Mesendoderm (in vitro differentiated cells): ENCODE results near the gene ATP6V0E1.
"Not testable (repeated sequence)": the region's sequence is repeated elsewhere in the genome, so short reads cannot be mapped to it uniquely, and the experiment has no call there.

ENCODE experiments used
- DNase-seq: peaks from one replicate; pipeline ENCODE4 v3.0.0; 2013
- H2AK5ac ChIP-seq: 2 replicates; pipeline ENCODE4 v1.6.1; 2013; ENCODE audit warnings: low read length, inconsistent platforms
- H2BK120ac ChIP-seq: 2 replicates; pipeline ENCODE4 v1.6.1; 2013; ENCODE audit warnings: low read depth, mild to moderate bottlenecking, low read length, moderate library complexity, mixed read lengths
- H2BK15ac ChIP-seq: replicated peaks from 2 replicates; pipeline ENCODE4 v1.6.1; 2013; ENCODE audit warnings: low read depth, mild to moderate bottlenecking, moderate library complexity
- H2BK5ac ChIP-seq: 2 replicates; pipeline ENCODE4 v1.6.1; 2013; ENCODE audit warnings: low read length, inconsistent platforms
- H3K18ac ChIP-seq: 2 replicates; pipeline ENCODE4 v1.6.1; 2013; ENCODE audit warnings: mild to moderate bottlenecking, low read length, mixed read lengths
- H3K23ac ChIP-seq: one replicate; pipeline ENCODE4 v1.6.1; 2013; ENCODE audit warnings: low read length
- H3K27ac ChIP-seq: 2 replicates; pipeline ENCODE4 v1.5.1; 2013; ENCODE audit warnings: low read depth, mild to moderate bottlenecking, inconsistent platforms, low read length, moderate library complexity
- H3K27me3 ChIP-seq: 2 replicates; pipeline ENCODE4 v1.6.1; 2013; ENCODE audit warnings: low read length, control low read depth, mild to moderate bottlenecking, inconsistent platforms; ENCODE audit not compliant: insufficient read depth, poor library complexity
- H3K36me3 ChIP-seq: 2 replicates; pipeline ENCODE4 v1.6.1; 2013; ENCODE audit warnings: low read length, inconsistent platforms; ENCODE audit not compliant: control insufficient read depth, insufficient read depth
- H3K4ac ChIP-seq: one replicate; pipeline ENCODE4 v1.6.1; 2013; ENCODE audit warnings: low read depth, mild to moderate bottlenecking, low read length, moderate library complexity
- H3K4me1 ChIP-seq: 2 replicates; pipeline ENCODE4 v1.6.1; 2013; ENCODE audit warnings: low read depth, low read length, inconsistent platforms; ENCODE audit not compliant: control insufficient read depth
- H3K4me2 ChIP-seq: 2 replicates; pipeline ENCODE4 v1.6.1; 2013; ENCODE audit warnings: low read length
- H3K4me3 ChIP-seq: 2 replicates; pipeline ENCODE4 v1.5.1; 2013; ENCODE audit warnings: mild to moderate bottlenecking, low read length
- H3K56ac ChIP-seq: one replicate; pipeline ENCODE4 v1.6.1; 2013; ENCODE audit warnings: low read length
- H3K79me1 ChIP-seq: 2 replicates; pipeline ENCODE4 v1.6.1; 2013; ENCODE audit warnings: low read length, inconsistent platforms
- H3K79me2 ChIP-seq: 2 replicates; pipeline ENCODE4 v1.6.1; 2013; ENCODE audit warnings: mild to moderate bottlenecking, low read length; ENCODE audit not compliant: control insufficient read depth, insufficient read depth
- H3K9ac ChIP-seq: 2 replicates; pipeline ENCODE4 v1.6.1; 2013; ENCODE audit warnings: low read length, inconsistent platforms
- H4K5ac ChIP-seq: one replicate; pipeline ENCODE4 v1.6.1; 2013; ENCODE audit warnings: low read length
- H4K8ac ChIP-seq: one replicate; pipeline ENCODE4 v1.6.1; 2013; ENCODE audit warnings: low read depth, mild to moderate bottlenecking, control low read depth, low read length, moderate library complexity
- WGBS: extraction: QIAGEN DNeasy Blood & Tissue Kit; methylation state at CpG from one replicate; pipeline ENCODE4 v1.1.7; 2013; ENCODE audit warnings: low lambda C conversion rate, missing lambda C conversion rate; ENCODE audit not compliant: insufficient coverage; ENCODE audit errors: extremely low coverage; 5-methylcytosine and 5-hydroxymethylcytosine counted together

ATP6V0E1 gene

DNA sequence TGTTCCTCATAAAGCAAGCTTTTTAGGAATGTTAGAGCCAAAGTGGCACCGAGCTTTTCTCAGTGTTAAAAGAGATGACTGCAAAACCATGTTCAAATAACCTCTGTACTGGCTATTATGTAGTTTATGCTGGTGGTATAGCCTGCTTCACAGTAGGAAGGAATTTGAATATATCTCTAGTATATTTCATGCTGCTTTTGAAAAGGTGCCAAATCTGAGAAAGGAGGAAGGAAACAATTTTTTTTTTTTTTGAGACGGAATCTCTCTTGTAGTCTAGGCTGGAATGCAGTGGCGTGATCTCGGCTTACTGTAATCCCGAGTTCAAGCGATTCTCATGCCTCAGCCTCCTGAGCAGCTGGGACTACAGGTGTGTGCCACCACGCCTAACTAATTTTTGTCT lies 86.1 kb downstream of the ATP6V0E1 start:
- Histone ChIP-seq H3K4me2 (no peak overlapping the region), H3K79me2 (no peaks in the 10 kb centered on the region), H3K27ac (no peak overlapping the region), H3K23ac (no peak overlapping the region), H3K79me1 (no peaks in the 10 kb centered on the region), H4K8ac (no peak overlapping the region), H2BK120ac (no peak overlapping the region), H3K4me1 (no peaks in the 10 kb centered on the region), H2AK5ac (no peak overlapping the region), H3K56ac (no peak overlapping the region), H4K5ac (no peak overlapping the region), H2BK15ac (no peak overlapping the region), H3K18ac (no peak overlapping the region), H3K4me3 (no peak overlapping the region), H2BK5ac (no peak overlapping the region), H3K9ac (no peak overlapping the region), H3K4ac (no peak overlapping the region), H3K27me3 (no peaks in the 10 kb centered on the region), H3K36me3 (no peaks in the 10 kb centered on the region)
- no CpG with 5 or more reads among the region's 7 CpGs for WGBS
- DNase-seq: no peak

DNA sequence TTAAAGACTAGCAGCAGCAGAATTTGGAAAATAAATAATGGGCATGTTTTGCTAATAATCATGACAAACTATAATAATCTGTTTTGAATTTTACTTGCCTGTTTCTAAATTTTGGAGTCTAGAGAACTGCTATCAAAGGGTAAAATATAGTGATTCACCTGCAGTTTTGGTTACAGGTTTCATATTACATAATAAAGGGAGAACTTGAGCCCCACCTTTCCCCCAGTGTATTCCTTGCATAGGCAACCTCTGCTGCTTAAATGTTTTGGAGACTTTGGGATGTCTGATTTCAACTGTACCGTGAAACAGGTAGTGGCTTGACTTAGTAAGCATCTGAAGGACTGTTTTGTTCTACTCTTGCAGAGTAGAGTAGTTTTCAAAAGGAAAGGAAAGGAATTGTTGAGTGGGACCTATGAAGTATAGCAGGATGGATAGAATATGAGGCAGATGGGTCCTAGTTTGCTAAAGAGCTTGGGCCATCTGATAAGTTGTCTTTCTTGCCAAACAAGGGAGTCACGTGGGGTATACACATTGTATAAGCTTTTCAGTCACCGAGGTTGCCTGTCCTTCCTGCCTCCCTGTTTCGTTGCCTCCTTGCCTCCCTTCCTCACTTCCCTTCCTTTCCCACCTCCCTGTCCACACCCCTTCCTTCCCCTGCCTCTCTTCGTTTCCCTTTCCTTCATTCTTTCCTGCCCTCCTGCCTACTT lies 91.7 kb downstream of the ATP6V0E1 start:
- no peak for DNase-seq
- no peak overlapping the region for H3K4ac ChIP-seq
- H3K4me2 ChIP-seq: no peak overlapping the region
- H3K79me1 ChIP-seq: no peaks in the 10 kb centered on the region
- no peaks in the 10 kb centered on the region for H3K27me3 ChIP-seq
- no peak overlapping the region for H4K8ac ChIP-seq
- no peaks in the 10 kb centered on the region for H3K4me1 ChIP-seq
- no peak overlapping the region for H2BK5ac ChIP-seq
- no peak overlapping the region for H2BK120ac ChIP-seq
- no peak overlapping the region for H3K27ac ChIP-seq
- no peak overlapping the region for H3K9ac ChIP-seq
- no CpG with 5 or more reads among the region's 5 CpGs for WGBS
- H2BK15ac ChIP-seq: no peak overlapping the region
- no peak overlapping the region for H3K4me3 ChIP-seq
- no peak overlapping the region for H3K56ac ChIP-seq
- H3K18ac ChIP-seq: no peak overlapping the region
- no peaks in the 10 kb centered on the region for H3K79me2 ChIP-seq
- H3K23ac ChIP-seq: no peak overlapping the region
- no peak overlapping the region for H4K5ac ChIP-seq
- H3K36me3 ChIP-seq: no peaks in the 10 kb centered on the region
- H2AK5ac ChIP-seq: no peak overlapping the region

GRCh38 chr5:173075970-173076369 lies 92.4 kb downstream of the ATP6V0E1 start:
- Histone ChIP-seq H3K4me1 (no peaks in the 10 kb centered on the region), H4K5ac (no peak overlapping the region), H4K8ac (no peak overlapping the region), H2AK5ac (no peak overlapping the region), H3K4me3 (no peak overlapping the region), H3K4me2 (no peak overlapping the region), H3K36me3 (no peaks in the 10 kb centered on the region), H3K18ac (no peak overlapping the region), H2BK120ac (no peak overlapping the region), H3K4ac (no peak overlapping the region), H3K79me1 (no peaks in the 10 kb centered on the region), H3K27me3 (no peaks in the 10 kb centered on the region), H3K56ac (no peak overlapping the region), H3K27ac (no peak overlapping the region), H3K9ac (no peak overlapping the region), H2BK15ac (no peak overlapping the region), H3K23ac (no peak overlapping the region), H3K79me2 (no peaks in the 10 kb centered on the region), H2BK5ac (no peak overlapping the region)
- WGBS: no CpG with 5 or more reads among the region's 5 CpGs
- no peak for DNase-seq

- not testable (repeated sequence) for H4K5ac ChIP-seq, H3K27ac ChIP-seq, H3K4me2 ChIP-seq, H3K23ac ChIP-seq, H2BK120ac ChIP-seq, H2BK15ac ChIP-seq, H3K79me2 ChIP-seq, H4K8ac ChIP-seq, H3K79me1 ChIP-seq, H3K9ac ChIP-seq, DNase-seq, H3K4me3 ChIP-seq, H3K4me1 ChIP-seq, H3K18ac ChIP-seq, H2BK5ac ChIP-seq, H2AK5ac ChIP-seq, H3K36me3 ChIP-seq, H3K4ac ChIP-seq, H3K56ac ChIP-seq, H3K27me3 ChIP-seq
- no CpG with 5 or more reads among the region's 4 CpGs for WGBS
Observed at GRCh38 chr5:173076471-173076870, 92.9 kb downstream of the ATP6V0E1 start.

DNA sequence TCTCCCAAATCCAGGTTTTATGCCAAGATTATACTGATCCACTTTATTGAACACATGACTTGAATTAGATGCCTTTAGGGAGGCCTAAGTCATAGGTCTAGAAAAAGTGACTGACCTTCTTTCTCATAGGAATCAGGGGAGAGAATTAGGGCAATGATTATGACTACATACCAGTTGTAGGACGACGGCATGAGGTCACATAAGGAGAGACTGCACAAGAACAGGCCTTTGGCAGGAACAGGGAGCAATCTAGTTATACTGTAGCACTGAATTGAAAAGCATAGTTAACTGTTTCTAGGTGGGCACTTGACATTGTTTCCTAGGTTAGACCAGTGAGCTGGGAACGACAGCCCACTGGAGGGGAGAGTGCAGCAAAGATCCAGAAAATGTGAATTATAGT lies 95.3 kb downstream of the ATP6V0E1 start:
- Histone ChIP-seq H3K27ac (no peak overlapping the region), H2BK120ac (no peak overlapping the region), H3K4me3 (no peak overlapping the region), H3K18ac (no peak overlapping the region), H2AK5ac (no peak overlapping the region), H2BK5ac (no peak overlapping the region), H3K56ac (no peak overlapping the region), H3K79me2 (no peaks in the 10 kb centered on the region), H3K23ac (no peak overlapping the region), H3K4me1 (no peaks in the 10 kb centered on the region), H3K79me1 (no peaks in the 10 kb centered on the region), H4K5ac (no peak overlapping the region), H2BK15ac (no peak overlapping the region), H4K8ac (no peak overlapping the region), H3K4me2 (no peak overlapping the region), H3K9ac (no peak overlapping the region), H3K27me3 (no peaks in the 10 kb centered on the region), H3K36me3 (no peaks in the 10 kb centered on the region), H3K4ac (no peak overlapping the region)
- WGBS: no CpG with 5 or more reads among the region's 3 CpGs
- no peak for DNase-seq
